DOHH2 (cell line): Measurements from ENCODE around the gene ART5.

Source experiments
- EZH2phosphoT487 ChIP-seq: fragments of 200-600 bp; sonication (generic); IDR thresholded peaks from 2 replicates; pipeline ENCODE4 v1.6.1; 2017; ENCODE audit warnings: borderline replicate concordance, mild to moderate bottlenecking, antibody characterized with exemption, low read length, moderate library complexity, mixed read lengths
- TF ChIP-seq, protein P1 (sequence below): fragments of 200-600 bp; sonication (generic); IDR thresholded peaks from one replicate; pipeline ENCODE4 v1.5.1; 2014; ENCODE audit warnings: antibody characterized with exemption, mild to moderate bottlenecking, low read depth, low read length; ENCODE audit not compliant: poor library complexity, severe bottlenecking

DNA sequence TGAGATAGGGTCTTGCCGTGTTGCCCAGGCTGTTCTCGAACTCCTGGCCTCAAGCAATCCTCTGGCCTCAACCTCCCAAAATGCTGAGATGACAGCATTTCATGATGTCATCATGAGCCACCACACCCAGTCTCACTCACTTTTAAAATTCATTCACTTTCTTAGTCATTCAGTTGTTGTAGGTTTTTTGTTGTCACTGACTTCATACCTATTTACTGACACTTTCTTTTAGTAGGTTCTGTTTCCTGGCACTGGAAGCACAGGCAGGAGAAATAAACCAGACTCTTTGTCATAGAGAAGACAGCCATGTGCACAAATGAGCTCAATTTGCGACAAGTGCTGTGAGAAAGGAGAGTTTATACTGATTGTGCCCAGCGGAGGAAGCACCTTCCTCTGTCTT, 10.5 kb downstream of the ART5 start:
- TF ChIP-seq, protein P1, sequence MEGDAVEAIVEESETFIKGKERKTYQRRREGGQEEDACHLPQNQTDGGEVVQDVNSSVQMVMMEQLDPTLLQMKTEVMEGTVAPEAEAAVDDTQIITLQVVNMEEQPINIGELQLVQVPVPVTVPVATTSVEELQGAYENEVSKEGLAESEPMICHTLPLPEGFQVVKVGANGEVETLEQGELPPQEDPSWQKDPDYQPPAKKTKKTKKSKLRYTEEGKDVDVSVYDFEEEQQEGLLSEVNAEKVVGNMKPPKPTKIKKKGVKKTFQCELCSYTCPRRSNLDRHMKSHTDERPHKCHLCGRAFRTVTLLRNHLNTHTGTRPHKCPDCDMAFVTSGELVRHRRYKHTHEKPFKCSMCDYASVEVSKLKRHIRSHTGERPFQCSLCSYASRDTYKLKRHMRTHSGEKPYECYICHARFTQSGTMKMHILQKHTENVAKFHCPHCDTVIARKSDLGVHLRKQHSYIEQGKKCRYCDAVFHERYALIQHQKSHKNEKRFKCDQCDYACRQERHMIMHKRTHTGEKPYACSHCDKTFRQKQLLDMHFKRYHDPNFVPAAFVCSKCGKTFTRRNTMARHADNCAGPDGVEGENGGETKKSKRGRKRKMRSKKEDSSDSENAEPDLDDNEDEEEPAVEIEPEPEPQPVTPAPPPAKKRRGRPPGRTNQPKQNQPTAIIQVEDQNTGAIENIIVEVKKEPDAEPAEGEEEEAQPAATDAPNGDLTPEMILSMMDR: no peak
- no peak for TF ChIP-seq EZH2phosphoT487
